ENCODE results near the gene SMCO4.

Gene SMCO4

DNA sequence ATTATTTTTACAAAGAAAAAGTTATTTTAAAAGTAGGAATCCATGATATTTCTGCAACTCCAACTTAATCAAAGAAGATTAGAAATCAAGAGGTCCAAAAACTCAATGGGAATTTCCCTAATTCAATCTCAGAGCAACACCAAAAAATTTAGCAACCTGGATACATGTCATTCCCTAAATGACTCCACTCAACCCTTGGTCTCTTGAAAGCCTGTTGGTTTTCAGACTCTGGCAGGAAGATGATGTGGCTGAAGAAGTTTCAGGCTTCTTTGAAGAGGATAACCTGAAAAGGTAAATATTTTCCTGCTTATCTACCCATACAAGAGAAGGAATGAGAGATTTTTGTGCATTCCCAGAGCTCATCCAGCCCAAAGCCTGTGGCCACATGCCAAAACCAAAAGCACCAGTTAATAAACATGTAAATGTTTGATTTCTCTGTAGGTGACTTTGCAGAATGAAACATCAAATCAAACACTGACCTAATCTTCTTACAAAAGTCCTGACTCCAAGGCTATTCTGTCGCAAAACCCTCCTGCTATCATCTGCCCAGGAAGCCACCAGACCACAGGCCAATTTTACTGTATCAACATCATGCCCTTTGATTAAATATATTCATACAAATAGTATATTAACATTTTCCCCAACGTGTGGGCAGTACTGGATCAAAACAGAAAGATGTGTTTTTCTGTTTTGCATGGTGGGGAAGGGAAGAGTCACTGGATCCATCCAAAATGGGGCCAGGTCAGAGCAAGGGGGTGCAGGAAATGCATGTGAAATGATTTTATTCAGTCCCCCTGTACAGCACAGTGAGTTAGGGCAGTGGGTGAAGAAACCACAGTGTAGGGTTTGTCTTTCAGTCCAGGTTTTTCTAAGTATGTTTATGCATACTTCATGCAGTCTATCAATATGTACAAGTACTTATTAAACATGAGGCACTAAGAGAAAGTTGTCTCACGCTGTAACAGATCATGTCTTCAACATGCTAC lies 38.8 kb downstream of the SMCO4 start:
- no peak for DNase-seq (ENCODE audit: low read depth)

DNA sequence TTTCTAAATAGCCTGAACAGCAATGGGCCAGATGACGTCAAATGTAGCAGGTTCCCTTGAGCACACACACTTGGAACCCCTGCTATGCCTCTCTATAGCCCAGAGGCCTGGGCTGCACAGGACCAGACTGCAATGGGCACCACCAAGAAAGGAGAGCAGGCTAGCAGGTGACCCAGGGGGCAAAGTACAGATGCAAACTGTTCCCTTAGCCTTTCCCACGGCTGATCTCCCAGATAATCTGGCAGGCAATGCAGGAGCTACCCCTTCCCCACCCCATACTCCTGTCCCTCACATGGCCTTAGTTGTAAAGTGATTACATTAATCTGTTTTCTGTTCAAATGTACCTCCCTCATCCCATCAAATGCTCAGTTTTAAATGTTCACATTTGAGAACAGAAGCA lies 41.3 kb downstream of the SMCO4 start:
- no peak for DNase-seq (ENCODE audit: low read depth)

DNA sequence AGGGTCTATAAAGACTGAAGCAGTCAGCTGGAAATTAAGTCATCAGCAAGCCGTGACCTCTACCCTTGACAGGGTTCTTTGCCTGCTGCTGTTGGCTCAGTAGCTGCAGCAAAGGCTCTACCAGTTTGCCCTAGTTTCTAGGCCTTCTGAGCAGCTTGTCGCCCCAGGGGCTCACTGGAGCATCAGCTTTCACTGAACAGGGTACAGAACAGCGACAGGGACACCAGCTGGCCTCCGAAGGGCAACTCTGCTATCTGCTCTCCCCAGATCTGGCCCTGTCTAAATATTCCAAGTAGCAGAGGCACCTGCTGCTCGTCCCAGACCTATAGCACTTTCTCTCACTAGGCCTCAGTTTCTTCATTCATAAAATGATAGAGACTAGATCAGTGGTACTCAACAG lies 42.4 kb downstream of the SMCO4 start:
- DNase-seq (ENCODE audit: low read depth), result no peak

DNA sequence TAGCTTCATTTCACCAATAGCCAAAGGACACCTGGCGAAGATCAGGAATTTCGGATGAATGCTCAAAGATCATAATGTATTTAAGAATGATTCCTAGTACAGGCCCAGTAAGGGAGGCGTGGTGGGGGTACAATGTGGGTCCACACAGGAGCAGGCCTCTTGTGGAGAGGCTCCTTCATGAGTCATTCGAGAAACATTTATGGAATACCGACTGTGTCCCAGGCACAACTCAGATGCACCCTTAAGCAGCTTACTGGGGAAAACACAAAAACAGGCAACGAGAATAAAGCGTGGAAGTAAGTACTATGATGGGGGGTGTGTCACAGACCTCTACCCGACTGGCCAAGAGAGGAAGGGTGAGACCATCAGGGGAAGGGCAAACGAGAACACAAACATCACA lies 44.5 kb downstream of the SMCO4 start:
- DNase-seq (ENCODE audit: low read depth), result no peak

DNA sequence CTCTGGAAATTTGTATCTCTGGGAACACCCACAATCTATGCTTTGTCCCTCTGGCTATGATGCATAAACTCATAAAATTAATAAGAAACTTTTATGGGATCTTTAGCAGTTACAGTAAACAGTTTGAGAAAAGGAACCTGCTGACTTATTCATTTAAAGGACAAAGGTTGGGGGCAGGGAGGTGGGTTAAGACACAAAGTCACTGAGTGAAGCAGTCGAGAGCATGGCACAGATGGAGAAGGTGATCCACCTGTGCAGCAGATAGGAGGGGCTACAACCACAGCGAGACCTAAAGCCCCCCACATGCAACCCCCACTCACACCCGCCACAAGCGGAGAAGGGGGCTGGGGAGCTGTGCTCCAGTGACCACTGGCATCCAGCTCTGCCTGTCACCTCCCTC lies 45.0 kb downstream of the SMCO4 start:
- DNase-seq (ENCODE audit: low read depth), result no peak

DNA sequence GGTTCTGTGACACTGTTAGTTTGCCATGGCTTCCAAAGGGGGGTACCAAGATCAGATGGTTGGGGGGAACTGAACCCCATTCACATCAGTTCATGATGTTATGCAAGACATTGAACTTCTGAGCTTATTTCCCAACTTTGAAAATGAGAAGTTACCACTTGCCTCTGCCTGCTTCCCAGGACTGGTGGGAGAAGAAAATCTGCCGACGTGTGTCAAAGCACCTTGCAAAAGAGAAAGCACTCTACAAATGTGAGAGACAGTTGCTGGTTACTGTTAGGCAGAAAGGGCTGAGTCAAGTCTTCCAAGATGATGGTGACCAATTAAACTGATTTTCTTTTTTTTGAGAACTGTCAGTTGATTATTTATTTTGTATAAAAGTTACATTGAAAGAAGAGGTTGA lies 45.6 kb downstream of the SMCO4 start:
- no peak for DNase-seq (ENCODE audit: low read depth)

DNA sequence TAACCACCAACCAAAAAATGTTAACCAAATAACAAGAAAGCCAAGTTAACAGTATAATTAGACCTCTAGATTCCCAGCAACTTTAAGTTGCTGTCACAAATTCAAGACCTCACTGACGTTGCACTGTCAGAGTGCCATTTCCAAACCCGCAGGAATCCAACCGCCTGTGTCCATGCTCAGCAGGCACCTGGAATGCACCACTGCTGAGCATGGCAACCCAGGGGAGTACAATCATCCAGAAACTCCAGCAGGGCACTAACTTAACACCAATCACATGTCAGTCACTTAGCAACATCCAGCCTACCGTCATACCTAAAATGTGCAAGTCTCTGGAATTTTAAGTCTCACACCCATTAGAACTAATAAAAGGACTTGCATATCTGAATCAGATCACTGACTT lies 48.8 kb downstream of the SMCO4 start:
- DNase-seq (ENCODE audit: low read depth), result no peak

DNA sequence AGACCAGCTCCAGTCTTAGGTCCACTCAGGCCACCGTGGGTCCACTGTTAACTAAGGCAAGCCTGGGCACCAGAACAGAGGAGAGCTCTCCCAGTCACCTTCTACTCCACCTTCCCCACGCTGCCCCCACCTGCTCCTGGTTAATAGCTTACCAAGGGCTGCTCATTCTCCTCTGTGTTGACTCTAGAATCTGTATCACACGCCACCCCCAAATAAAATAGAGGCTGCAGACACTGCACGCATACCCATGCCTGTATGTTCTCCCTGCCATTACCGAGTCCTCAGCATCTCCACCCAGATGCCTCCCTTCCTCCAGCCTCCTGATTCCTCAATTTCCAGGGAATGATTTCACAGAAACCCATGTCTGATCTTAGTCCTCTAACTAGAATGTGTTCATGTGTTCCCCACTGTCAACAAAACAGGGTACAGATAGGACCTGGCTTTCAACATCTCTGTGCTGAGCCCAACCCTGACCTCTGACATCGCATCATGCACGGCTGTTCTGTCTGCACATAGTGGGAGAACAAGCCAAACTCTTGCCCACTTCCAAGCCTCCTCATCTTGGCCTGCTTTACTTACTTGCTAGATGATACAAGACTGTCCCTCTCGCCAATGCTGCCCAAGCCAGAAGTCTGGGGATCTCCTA lies 49.8 kb downstream of the SMCO4 start:
- DNase-seq (ENCODE audit: low read depth), result no peak

DNA sequence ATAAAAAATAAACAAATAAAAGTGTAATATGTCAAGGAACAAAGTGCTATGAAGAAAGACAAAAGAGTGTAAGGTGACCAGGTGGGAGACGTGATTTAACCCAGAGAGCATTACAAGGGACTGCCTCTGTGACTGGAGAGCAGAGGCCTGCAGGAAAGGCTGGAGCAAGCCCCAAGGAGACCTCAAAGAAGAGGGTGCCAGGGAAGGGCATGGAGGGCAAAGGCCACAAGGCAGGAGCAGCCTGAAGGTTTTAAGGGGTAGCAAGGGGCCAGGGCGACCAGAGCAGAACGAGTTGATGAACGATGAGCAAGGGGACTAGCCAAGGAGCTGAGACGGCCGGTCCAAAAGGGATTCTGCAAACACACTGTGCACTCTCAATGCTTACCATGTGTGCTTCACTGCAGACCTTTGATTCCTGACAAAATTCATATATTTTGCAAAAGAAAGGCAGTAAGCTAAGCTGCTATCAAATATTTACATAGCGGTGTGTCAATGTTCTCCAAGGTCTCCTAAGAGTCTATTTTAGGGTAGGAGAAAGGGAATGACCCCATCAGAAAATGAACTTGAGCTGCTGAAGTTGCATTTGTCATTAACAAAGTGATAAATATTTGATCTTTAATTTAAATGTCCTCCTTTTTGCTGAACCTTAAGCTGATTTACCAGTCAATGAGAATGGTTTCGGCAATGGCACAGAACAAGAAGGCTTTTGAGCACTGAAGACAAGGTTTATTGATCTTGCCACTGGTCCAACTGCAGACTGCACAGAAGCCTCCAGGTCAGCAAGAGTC lies 50.5 kb downstream of the SMCO4 start:
- no peak for DNase-seq (ENCODE audit: low read depth)

DNA sequence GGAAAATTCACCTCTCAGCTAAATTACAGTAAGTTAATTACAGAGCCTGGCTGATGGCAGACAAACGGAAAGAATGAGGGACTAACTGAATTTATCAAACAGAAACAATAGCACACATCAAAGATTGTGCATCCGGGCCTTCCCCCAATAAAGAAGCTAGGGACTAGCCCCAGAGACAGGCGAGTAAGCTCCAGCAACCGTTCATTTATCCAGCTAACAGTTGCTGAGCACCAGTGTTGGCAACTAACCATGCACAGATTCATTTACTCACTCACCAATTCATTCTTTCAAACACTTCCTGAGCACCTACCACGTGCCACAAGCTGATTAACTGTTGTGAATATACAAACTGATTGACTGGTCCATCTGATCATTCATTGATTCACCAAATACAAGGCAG lies 51.2 kb downstream of the SMCO4 start:
- no peak for DNase-seq (ENCODE audit: low read depth)

DNA sequence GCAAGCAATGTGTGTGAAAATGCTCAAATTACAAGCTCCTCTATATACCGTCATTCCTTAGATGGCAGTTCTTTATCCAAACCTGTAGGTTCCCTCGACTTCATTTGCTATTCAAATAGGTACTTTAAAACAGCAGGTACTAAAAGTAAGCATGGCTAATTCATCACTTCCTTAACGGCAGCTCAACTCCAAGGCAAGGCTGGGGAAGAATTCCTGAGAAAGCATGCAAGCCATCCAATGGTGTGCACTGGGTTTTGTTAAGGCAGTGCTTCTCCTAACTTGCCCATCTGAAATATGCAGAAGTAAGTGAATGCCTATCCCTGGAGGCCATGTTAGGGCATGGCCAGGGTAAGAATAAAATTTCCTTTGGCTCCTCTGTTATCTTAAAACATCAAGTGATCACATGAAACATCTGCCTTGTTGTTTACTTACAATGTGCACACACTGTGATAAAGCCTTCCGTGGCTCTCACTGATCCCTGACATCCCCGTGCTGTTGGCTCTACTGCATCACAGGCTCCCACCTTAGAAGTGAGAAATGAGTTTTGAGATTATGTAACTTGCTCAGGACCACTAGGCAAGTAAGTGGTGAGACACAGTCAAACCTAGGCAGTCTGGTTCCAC lies 52.1 kb downstream of the SMCO4 start:
- DNase-seq (ENCODE audit: low read depth), result no peak

DNA sequence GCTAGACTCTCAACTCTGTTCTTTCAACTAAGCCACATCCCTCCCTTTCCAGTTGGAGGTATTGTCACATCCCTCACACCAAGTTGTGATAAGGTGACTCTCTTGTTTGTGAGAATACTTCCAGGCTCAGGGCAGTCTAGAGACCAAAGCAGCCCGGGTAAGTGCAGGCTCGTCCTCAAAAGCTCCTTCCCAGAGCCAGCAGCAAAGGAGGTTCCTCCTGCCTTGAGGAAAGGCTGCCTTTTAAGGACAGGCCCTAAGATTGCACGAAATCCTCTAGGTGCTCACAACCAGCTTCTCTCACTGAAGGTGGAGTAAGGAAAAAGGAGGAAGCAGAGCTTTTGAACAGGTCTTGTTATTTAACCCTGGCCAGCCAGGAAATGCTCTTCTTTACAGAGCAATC lies 53.4 kb downstream of the SMCO4 start:
- DNase-seq (ENCODE audit: low read depth), result no peak

DNA sequence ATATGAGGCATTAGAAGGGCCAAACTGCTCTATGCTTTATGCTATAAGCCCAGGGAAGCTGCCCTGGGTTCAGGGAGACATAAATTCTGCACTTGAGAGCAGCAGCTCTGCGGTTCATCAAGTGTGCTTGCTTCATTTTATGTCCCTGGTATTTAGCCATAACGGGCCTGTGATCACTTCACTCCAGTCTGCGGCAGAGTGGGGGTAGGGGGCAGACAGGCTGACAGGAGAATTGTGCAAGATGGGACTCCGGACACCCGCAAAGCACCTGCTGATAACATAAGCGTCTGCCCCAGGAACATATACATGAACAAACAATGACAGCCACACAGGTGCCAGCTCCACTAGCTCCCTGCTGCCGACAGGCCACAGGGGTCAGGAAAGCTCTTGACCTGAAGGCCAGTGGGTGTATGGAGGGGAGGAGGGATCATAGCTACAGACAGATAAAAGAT lies 56.1 kb downstream of the SMCO4 start:
- DNase-seq (ENCODE audit: low read depth), result no peak

DNA sequence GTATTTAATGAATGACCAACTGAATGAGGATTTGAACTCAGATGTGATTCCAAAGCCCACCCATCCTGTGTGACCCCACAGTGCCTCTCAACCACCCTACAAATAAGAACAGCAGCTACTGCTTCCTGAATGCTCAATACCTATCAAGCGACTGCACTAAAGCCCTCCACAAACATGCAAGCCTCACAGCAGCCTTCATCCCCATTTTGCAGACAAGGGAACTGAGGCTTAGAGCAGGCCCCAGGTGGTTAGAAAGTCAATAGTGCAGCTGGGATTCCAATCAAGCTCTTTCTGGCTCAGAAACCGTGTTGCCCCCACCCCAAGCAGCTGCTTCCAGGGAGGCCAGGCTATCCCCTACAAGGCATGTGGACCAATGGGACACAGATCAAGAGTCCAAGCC lies 57.2 kb downstream of the SMCO4 start:
- no peak for DNase-seq (ENCODE audit: low read depth)

DNA sequence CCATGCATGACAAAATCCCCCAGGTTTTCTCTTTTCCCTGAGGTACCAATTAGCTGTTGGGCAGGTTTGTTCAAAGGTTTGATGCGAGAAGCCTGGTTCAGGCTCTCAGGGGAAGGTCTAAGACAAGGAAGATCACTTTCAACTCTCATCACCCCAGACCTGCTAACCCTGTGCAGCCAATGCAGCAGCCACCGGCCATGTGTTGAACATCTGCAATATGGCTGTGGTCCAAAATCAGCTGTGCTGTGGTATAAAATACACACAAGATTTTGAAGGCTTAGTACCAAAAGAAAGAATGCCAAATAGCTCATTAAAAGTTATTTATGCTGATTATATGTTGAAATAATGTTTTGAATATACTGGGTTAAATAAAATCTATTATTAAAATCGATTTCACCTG lies 58.5 kb downstream of the SMCO4 start:
- no peak for DNase-seq (ENCODE audit: low read depth)

DNA sequence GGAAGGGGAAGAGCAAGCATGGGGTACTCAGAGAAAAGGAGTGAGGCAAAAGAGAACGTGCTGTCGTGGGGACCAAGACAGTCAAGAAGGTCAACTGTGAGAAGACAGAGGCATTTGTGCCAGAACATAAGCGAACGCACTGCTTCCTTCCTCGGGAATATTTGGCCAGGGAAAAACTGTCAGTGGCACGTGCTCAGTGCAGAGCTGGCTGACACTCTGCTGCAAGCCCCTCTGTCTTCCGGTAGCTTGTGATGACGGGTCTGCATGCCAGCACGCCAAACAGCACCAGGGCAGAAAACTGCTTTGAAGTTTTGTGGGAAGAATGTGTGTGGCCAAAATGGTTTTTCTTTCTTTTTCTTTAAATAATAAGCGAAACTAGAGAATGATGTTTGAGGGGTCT lies 60.6 kb downstream of the SMCO4 start:
- no peak for DNase-seq (ENCODE audit: low read depth)

DNA sequence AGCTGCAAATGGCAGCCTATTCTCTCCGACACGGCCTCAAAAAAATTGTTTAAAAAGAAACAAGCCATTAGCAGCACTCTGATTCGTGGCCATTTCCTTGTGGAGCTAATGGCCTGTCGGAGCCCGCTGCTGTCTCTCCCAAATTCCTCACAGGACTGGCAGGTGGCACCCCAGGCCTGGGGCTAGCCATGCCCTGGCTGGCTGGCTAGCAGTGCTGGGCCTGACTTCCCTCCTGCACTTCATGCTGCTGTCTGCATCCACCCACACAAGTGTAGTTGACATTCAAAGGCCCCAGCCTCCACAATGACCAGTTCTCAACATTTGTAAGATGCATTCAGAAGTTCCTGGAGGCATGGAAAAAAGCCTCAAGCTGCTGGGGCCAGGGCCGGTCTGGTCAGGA lies 61.5 kb downstream of the SMCO4 start:
- no peak for DNase-seq (ENCODE audit: low read depth)

DNA sequence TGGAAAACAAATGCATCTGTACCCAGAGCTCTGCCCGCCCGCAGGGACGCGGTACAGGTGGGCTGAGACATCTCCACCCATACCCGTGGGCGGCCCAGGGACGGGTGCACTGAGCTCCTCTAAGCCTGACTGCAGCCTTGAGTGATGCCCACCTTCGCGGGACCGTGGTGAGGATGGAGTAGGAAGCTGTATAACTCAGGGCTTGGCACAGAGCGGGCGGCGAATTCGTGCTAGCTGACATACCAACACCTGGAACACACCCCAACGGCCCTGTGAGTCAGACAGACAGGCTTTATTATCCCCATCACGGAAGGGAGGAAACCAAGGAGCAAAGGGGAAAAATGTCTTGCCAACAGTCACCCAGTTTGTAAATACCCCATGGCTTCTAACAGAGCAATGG lies 61.9 kb downstream of the SMCO4 start:
- no peak for DNase-seq (ENCODE audit: low read depth)

DNA sequence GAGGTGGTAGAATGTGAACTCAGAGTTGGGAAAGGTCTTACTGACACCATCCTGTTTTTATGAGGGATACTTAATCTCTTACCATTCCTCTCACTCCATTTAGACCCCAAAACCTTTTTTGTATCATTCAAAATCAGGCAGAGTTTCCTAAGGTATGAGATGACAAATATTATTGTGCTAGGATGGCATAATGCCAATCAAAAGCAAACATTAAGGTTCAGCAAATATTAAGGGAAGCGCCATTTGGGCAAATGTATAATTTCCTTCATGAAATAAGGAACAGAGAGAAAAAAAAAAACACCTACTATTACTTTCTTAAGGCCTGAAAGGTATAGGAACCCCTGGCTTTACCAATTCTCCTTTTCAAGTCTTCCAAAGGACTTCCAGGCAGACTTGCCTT lies 62.4 kb downstream of the SMCO4 start:
- no peak for DNase-seq (ENCODE audit: low read depth)

DNA sequence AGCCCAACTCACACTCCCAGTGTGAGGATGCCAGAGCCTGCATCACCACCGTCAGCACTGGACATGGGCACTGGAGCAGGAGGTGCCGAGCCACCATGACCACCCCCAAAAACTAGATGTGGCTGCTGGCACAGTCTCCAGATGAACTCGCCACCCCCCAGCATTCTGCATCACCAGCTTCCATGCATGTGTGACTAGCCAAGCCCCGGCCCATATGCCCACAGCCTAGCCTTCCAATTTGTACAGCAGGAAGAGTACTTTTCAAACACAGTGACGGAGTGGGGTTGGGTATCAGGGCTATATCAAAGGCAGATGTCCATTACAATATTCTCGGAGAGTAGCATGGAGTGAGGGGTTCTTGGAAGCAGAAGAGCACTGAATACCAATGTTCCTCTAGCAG lies 62.9 kb downstream of the SMCO4 start:
- DNase-seq (ENCODE audit: low read depth), result no peak

DNA sequence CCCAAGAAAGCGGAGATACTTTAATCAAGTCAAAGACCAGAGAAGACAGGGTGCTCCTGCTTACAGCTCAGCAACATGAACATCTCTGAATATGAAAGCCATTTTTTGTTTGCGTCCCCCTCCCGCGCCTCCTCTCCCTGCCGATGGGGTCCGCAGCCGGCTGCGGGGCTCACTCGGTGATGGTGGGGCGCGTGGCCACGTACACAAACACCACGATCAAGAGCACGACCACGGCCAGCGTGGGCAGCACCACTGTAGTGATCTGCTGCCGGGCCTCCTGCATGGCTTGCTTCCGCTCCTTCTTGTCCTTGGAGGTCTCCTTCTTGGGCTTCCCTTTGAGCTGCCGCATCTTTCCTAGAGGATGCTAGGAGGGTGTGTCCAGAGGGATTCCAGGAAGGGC lies 64.3 kb downstream of the SMCO4 start:
- DNase-seq (ENCODE audit: low read depth), result no peak

DNA sequence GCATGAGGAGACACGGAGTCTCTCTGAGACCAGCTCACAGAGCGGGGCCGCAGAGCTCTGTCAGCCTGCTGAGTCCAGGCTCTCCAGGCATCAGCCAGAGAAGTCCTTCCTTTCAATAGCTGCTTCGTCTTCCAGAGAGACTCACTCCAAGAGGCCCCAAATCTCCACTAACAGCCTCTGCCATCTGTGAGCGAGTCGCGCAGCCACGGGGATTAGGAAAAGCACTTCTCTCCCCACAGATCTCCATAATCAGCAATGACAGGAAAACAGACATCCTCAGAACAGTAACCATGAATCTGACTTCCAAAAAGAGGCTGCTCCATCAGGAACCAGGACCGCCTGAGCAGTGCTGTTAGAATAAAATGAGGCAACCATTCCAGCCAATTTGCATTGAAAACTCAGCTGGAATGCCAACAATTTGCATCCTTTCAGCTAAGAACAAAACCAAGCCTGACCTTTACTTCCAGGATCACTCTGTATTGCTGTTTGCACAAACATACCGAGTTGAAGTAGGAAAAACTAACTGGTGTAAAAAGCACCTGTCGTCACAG lies 65.4 kb downstream of the SMCO4 start:
- DNase-seq (ENCODE audit: low read depth), result no peak

Measured in activated T-cell treated with anti-CD3 and anti-CD28 coated beads for 24 hours (primary cell).